K562 (cell line): ENCODE measurements around the gene SPRR2A. TPM values are rescaled to one million over a fixed set of nuclear protein-coding genes. Genes with fewer than 3 reads are reported as not detected.

Source experiments
- ATAC-seq: fragments of 200-7000 bp; cut with Tn5 transposase; 3 replicates; pipeline ENCODE4 v1.9.1; 2020; ENCODE audit warnings: moderate library complexity
- BruUV-seq: library from RNA; stranded (reverse); fragments of 400-500 nt; replicated peaks from 2 replicates; lab custom pipeline; 2021; lab: Mats Ljungman, UMichigan
- CTCF ChIA-PET: fragments of 300-600 bp; formaldehyde crosslinking; extraction: SDS; loops from one replicate; lab custom pipeline; 2021; ENCODE audit warnings: low intra/inter-chr PET ratio; lab: Yijun Ruan, JAX
- POLR2A ChIA-PET: fragments of 300-600, 350-650 bp; sonication (Branson Sonifier 250); formaldehyde crosslinking; extraction: SDS; loops from one replicate; lab custom pipeline; 2021; ENCODE audit warnings: antibody characterized with exemption, inconsistent platforms; lab: Yijun Ruan, JAX
- DNase-seq, 4 experiments: peaks; one replicate each; pipeline versions ENCODE4 v3.0.0 to v3.0.0-alpha.2; 2011 to 2018; ENCODE audit warnings: low spot score in 3 of 4, mixed read lengths in 3 of 4; ENCODE audit errors: extremely low read depth in 1 of 4
- FAIRE-seq: peaks from 2 replicates; lab custom pipeline; 2011; peaks lifted over from hg19 to GRCh38; lab: Jason Lieb, UNC
- H2AFZ ChIP-seq: 2 replicates; pipeline ENCODE4 v1.6.0; 2011; ENCODE audit warnings: low read depth, low read length, control low read depth, inconsistent platforms
- H3K27ac ChIP-seq: fragments of 200-600 bp; 3 replicates; pipeline ENCODE4 v1.8.0; 2011; ENCODE audit warnings: low read depth, mild to moderate bottlenecking, control low read depth, inconsistent platforms, low read length, moderate library complexity, mixed read lengths; ENCODE audit errors: extremely low read depth
- H3K27me3 ChIP-seq, 2 experiments: fragments of 300-600 bp in 1 of 2; 2 replicates in 1 of 2; 3 replicates in 1 of 2; pipeline versions ENCODE4 v1.6.0 to v1.8.0; 2011; ENCODE audit warnings: inconsistent platforms in 2 of 2, low read length in 2 of 2, mild to moderate bottlenecking in 1 of 2, mixed read lengths in 1 of 2, moderate library complexity in 1 of 2; ENCODE audit not compliant: control insufficient read depth in 2 of 2, insufficient read depth in 2 of 2
- H3K36me3 ChIP-seq: fragments of 300-600 bp; 3 replicates; pipeline ENCODE4 v1.8.0; 2011; ENCODE audit warnings: mild to moderate bottlenecking, low read length, inconsistent platforms; ENCODE audit not compliant: control insufficient read depth, insufficient read depth
- H3K4me1 ChIP-seq, 2 experiments: fragments of 200-600 bp in 1 of 2; replicated peaks in 1 of 2; 2 replicates in 1 of 2; 3 replicates in 1 of 2; pipeline versions ENCODE4 v1.5.1 to v1.8.0; 2011; ENCODE audit warnings: inconsistent platforms in 2 of 2, low read length in 2 of 2, mild to moderate bottlenecking in 1 of 2, mixed read lengths in 1 of 2, moderate library complexity in 1 of 2; ENCODE audit not compliant: control insufficient read depth in 2 of 2, insufficient read depth in 2 of 2
- H3K4me2 ChIP-seq: 2 replicates; pipeline ENCODE4 v1.6.1; 2011; ENCODE audit warnings: low read length, control low read depth, inconsistent platforms, mixed read lengths; ENCODE audit not compliant: insufficient read depth
- H3K4me3 ChIP-seq: fragments of 200-600 bp; sonication (generic), shearing (Covaris generic); 2 replicates; pipeline ENCODE4 v1.5.1; 2016; ENCODE audit warnings: control low read depth, inconsistent platforms
- H3K79me2 ChIP-seq: fragments of 200-600 bp; 3 replicates; pipeline ENCODE4 v1.8.0; 2011; ENCODE audit warnings: low read length, inconsistent platforms; ENCODE audit not compliant: control insufficient read depth, insufficient read depth
- H3K9ac ChIP-seq, 2 experiments: 2 replicates each; pipeline versions ENCODE4 v1.6.0 to v1.6.1; 2011; ENCODE audit warnings: low read depth in 2 of 2, low read length in 2 of 2, control low read depth in 1 of 2, inconsistent platforms in 1 of 2, mild to moderate bottlenecking in 1 of 2, mixed read lengths in 1 of 2; ENCODE audit not compliant: insufficient read depth in 1 of 2
- H3K9me1 ChIP-seq: one replicate; pipeline ENCODE4 v1.6.0; 2011; ENCODE audit warnings: inconsistent platforms, mild to moderate bottlenecking, low read length, moderate library complexity; ENCODE audit not compliant: control insufficient read depth, insufficient read depth
- H3K9me3 ChIP-seq: replicated peaks from 2 replicates; pipeline ENCODE4 v1.5.1; 2011; ENCODE audit warnings: low read depth, low read length, inconsistent platforms; ENCODE audit not compliant: control insufficient read depth, insufficient read depth
- H4K20me1 ChIP-seq: replicated peaks from 2 replicates; pipeline ENCODE4 v1.6.1; 2011; ENCODE audit warnings: low read length, inconsistent platforms, mixed read lengths; ENCODE audit not compliant: control insufficient read depth, insufficient read depth
- CCNT2 ChIP-seq: IDR thresholded peaks from 2 replicates; pipeline ENCODE4 v1.6.1; 2011; ENCODE audit warnings: borderline replicate concordance, low read depth, mild to moderate bottlenecking, moderate library complexity, mixed read lengths, low read length; ENCODE audit not compliant: insufficient read length; ENCODE audit errors: extremely low read depth
- CTBP1 ChIP-seq: fragments of 450-650 bp; IDR thresholded peaks from 2 replicates; pipeline ENCODE4 v1.6.1; 2016; ENCODE audit warnings: borderline replicate concordance
- IRF9 ChIP-seq: fragments of 450-650 bp; IDR thresholded peaks from 2 replicates; pipeline ENCODE4 v1.6.1; 2016; ENCODE audit warnings: missing biosample characterization, missing genetic modification characterization
- JUN ChIP-seq, 2 experiments: sonication (generic) in 1 of 2; formaldehyde crosslinking in 1 of 2; IDR thresholded peaks; 2 replicates each; pipeline versions ENCODE4 v1.6.1 to v1.8.0; 2012 to 2022; ENCODE audit warnings: borderline replicate concordance in 2 of 2, mild to moderate bottlenecking in 2 of 2, improper control_type of control experiment in 1 of 2, low read depth in 1 of 2, low read length in 1 of 2, missing genetic modification reagents in 1 of 2
- JUND ChIP-seq, 2 experiments: IDR thresholded peaks; 2 replicates in 1 of 2; 3 replicates in 1 of 2; pipeline ENCODE4 v1.6.1; 2011; ENCODE audit warnings: borderline replicate concordance in 2 of 2, low read depth in 2 of 2, low read length in 2 of 2, improper control_type of control experiment in 1 of 2, missing biosample characterization in 1 of 2, missing genetic modification characterization in 1 of 2, missing genetic modification reagents in 1 of 2
- MBD2 ChIP-seq: sonication (generic); IDR thresholded peaks from 2 replicates; pipeline ENCODE4 v1.6.1; 2016; ENCODE audit warnings: low read depth, borderline replicate concordance
- NCOA4 ChIP-seq: fragments of 450-650 bp; IDR thresholded peaks from 2 replicates; pipeline ENCODE4 v1.6.1; 2018; ENCODE audit warnings: mild to moderate bottlenecking; ENCODE audit not compliant: partially characterized antibody
- PHB2 ChIP-seq: fragments of 450-650 bp; IDR thresholded peaks from 2 replicates; pipeline ENCODE4 v1.6.1; 2017; ENCODE audit warnings: low read depth
- PTBP1 ChIP-seq: fragments of 200-400 bp; formaldehyde crosslinking; IDR thresholded peaks from 2 replicates; pipeline ENCODE4 v1.6.1; 2017; ENCODE audit warnings: low read depth, low read length
- RNF219 ChIP-seq: fragments of 250-450 bp; sonication (Bioruptor Pico); IDR thresholded peaks from 2 replicates; pipeline ENCODE4 v1.5.0; 2022; ENCODE audit warnings: mild to moderate bottlenecking
- TEAD1 ChIP-seq, 2 experiments: fragments of 450-650 bp in 1 of 2; sonication (generic) in 1 of 2; formaldehyde crosslinking; IDR thresholded peaks; 2 replicates each; pipeline versions ENCODE4 v1.4.0 to v1.8.0; 2020 to 2022; ENCODE audit warnings: mild to moderate bottlenecking in 2 of 2, missing genetic modification reagents in 1 of 2
- ZKSCAN3 ChIP-seq: fragments of 250-450 bp; sonication (Bioruptor Pico); IDR thresholded peaks from 2 replicates; pipeline ENCODE4 v1.4.0; 2020
- ZNF23 ChIP-seq: fragments of 250-450 bp; sonication (Bioruptor Pico); IDR thresholded peaks from 2 replicates; pipeline ENCODE4 v1.4.0; 2020; ENCODE audit warnings: mild to moderate bottlenecking
- ZNF518B ChIP-seq: fragments of 250-450 bp; sonication (Bioruptor Pico); IDR thresholded peaks from 2 replicates; pipeline ENCODE4 v1.5.0; 2021; ENCODE audit warnings: mild to moderate bottlenecking, moderate library complexity
- ZNF584 ChIP-seq: fragments of 200-800 bp; sonication (Bioruptor generic); IDR thresholded peaks from 2 replicates; pipeline ENCODE4 v1.6.1; 2016; ENCODE audit warnings: low read depth, mild to moderate bottlenecking, missing genetic modification characterization, missing compliant biosample characterization
- ZNF695 ChIP-seq: fragments of 450-650 bp; formaldehyde crosslinking; IDR thresholded peaks from 2 replicates; pipeline ENCODE4 v1.4.0; 2020; ENCODE audit warnings: mild to moderate bottlenecking, moderate library complexity
- WGBS: fragments of 100-300 bp; shearing (Covaris generic); methylation state at CpG from one replicate; pipeline ENCODE4 v1.1.6; 2016; ENCODE audit warnings: low coverage, mixed read lengths; ENCODE audit not compliant: insufficient coverage; ENCODE audit errors: missing lambda C conversion rate; 5-methylcytosine and 5-hydroxymethylcytosine counted together
- in situ Hi-C: fragments of 300-500 bp; cut with MboI; formaldehyde crosslinking; loops from 4 replicates; pipeline ENCODE4 v1.15.0; 2018; ENCODE audit warnings: inconsistent platforms, mixed read lengths
- intact Hi-C: fragments of 100-400 bp; cut with micrococcal nuclease; formaldehyde crosslinking; loops from 2 replicates; pipeline ENCODE4 v1.14.2; 2022
- polyA plus RNA-seq, 8 experiments: library from polyadenylated mRNA; depleted of rRNA in 4 of 8; stranded (reverse) in 5 of 8; unstranded in 3 of 8; fragments of >200 nt; fragmentation: Nextera tagmentation in 2 of 8; fragmentation: Illumina TruSeq in 1 of 8; extraction: Ambion mirVana in 2 of 8; extraction: Trizol in 1 of 8; gene quantifications; 2 replicates each; pipeline versions ENCODE4 v1.2.1 to v1.2.3, GENCODE V29; 2011 to 2014; ENCODE audit warnings: inconsistent platforms in 1 of 8, missing spikeins in 1 of 8
- total RNA-seq, 7 experiments: library from RNA; depleted of rRNA in 6 of 7; stranded (reverse); fragments of >200 nt in 6 of 7; fragmentation: Illumina TruSeq in 2 of 7; extraction: Trizol in 2 of 7; gene quantifications; 2 replicates each; pipeline versions ENCODE4 v1.2.1 to v1.2.3, GENCODE V29; 2011 to 2021; ENCODE audit warnings: low replicate concordance in 1 of 7

SPRR2A gene
- total and polyA plus RNA-seq, 9 of the 15 experiments (the other 6 are each of a cell fraction or from before 2014, with no cell fraction given) = 0.17 TPM; not detected in 8

GRCh38 chr1:153028766-153029165 is 28.5 kb downstream of the SPRR2A start:
- in situ Hi-C loops (no loop called here), intact Hi-C loops (no loop called here)
- Histone ChIP-seq H3K4me1 (no peaks in the 10 kb centered on the region), H2AFZ (no peak overlapping the region), H3K27ac (no peak overlapping the region), H3K9me1 (no peaks in the 10 kb centered on the region), H4K20me1 (no peaks in the 10 kb centered on the region), H3K9ac (no peak overlapping the region), H3K27me3 (no peaks in the 10 kb centered on the region), H3K79me2 (no peaks in the 10 kb centered on the region), H3K4me2 (no peak overlapping the region), H3K4me3 (no peak overlapping the region), H3K36me3 (no peaks in the 10 kb centered on the region), H3K9me3 (no peaks in the 10 kb centered on the region)
- 0% methylated on average over 1 of the region's 1 CpG for WGBS
- ATAC-seq = no peak
- BruUV-seq = no TSS peak
- ChIA-PET CTCF (no interaction called here), POLR2A (no interaction called here)
- no peak for DNase-seq
- FAIRE-seq = no peak
- TF ChIP-seq JUND (IDR thresholded peaks at IDR 0.05; ENCODE audit: borderline replicate concordance, low read depth, low read length) = no peak
- no peak for TF ChIP-seq JUND (tag; IDR thresholded peaks at IDR 0.05; ENCODE audit: borderline replicate concordance, low read depth, low read length)
- TF ChIP-seq JUN (IDR thresholded peaks at IDR 0.05; ENCODE audit: borderline replicate concordance, low read depth, low read length) = no peak
- no peak for TF ChIP-seq JUN (CRISPR knock-in tag; IDR thresholded peaks at IDR 0.05; ENCODE audit: borderline replicate concordance)
- TF ChIP-seq CTBP1 = no peak
- no peak for TF ChIP-seq TEAD1 (CRISPR knock-in tag; IDR thresholded peaks at IDR 0.05)
- no peak for TF ChIP-seq PHB2
- TF ChIP-seq ZNF695 (CRISPR knock-in tag) = no peak
- TF ChIP-seq PTBP1 = no peak
- no peak for TF ChIP-seq ZNF584
- no peak for TF ChIP-seq ZNF518B (CRISPR knock-in tag)
- TF ChIP-seq RNF219 (CRISPR knock-in tag) = no peak
- no peak for TF ChIP-seq ZNF23
- no peak for TF ChIP-seq IRF9 (tag)
- no peak for TF ChIP-seq CCNT2
- no peak for TF ChIP-seq MBD2
- TF ChIP-seq NCOA4 = no peak
- TF ChIP-seq ZKSCAN3 (CRISPR knock-in tag) = no peak
